HEK293 (cell line): ENCODE data around the gene R3HDM2.
A peak's percentile ranks its signal among the peaks of the same experiment; 100 is the strongest.

ENCODE experiments used
- EGR2 ChIP-seq: fragments of 450-650 bp; formaldehyde crosslinking; IDR thresholded peaks from 2 replicates; pipeline ENCODE4 v1.5.1; 2016; ENCODE audit warnings: low read depth, missing biosample characterization, missing genetic modification characterization
- OVOL3 ChIP-seq: fragments of 450-650 bp; formaldehyde crosslinking; IDR thresholded peaks from 2 replicates; pipeline ENCODE4 v1.5.1; 2016; ENCODE audit warnings: missing biosample characterization, missing genetic modification characterization
- RBAK ChIP-seq: fragments of 450-650 bp; formaldehyde crosslinking; IDR thresholded peaks from 2 replicates; pipeline ENCODE4 v1.5.1; 2016; ENCODE audit warnings: missing biosample characterization, missing genetic modification characterization
- REPIN1 ChIP-seq: fragments of 450-650 bp; formaldehyde crosslinking; IDR thresholded peaks from 2 replicates; pipeline ENCODE4 v1.5.1; 2017; ENCODE audit warnings: missing biosample characterization, missing genetic modification characterization, low read depth
- SP3 ChIP-seq: fragments of 450-650 bp; formaldehyde crosslinking; IDR thresholded peaks from 2 replicates; pipeline ENCODE4 v1.5.1; 2016; ENCODE audit warnings: missing biosample characterization, missing genetic modification characterization
- ZBTB21 ChIP-seq: fragments of 450-650 bp; formaldehyde crosslinking; IDR thresholded peaks from 2 replicates; pipeline ENCODE4 v1.5.1; 2017; ENCODE audit warnings: missing biosample characterization, missing genetic modification characterization
- ZBTB48 ChIP-seq: fragments of 450-650 bp; formaldehyde crosslinking; IDR thresholded peaks from 2 replicates; pipeline ENCODE4 v1.5.1; 2016; ENCODE audit warnings: missing biosample characterization, missing genetic modification characterization
- ZNF121 ChIP-seq: fragments of 450-650 bp; formaldehyde crosslinking; IDR thresholded peaks from 2 replicates; pipeline ENCODE4 v1.5.1; 2016; ENCODE audit warnings: missing biosample characterization, missing genetic modification characterization
- ZNF2 ChIP-seq: fragments of 450-650 bp; formaldehyde crosslinking; IDR thresholded peaks from 2 replicates; pipeline ENCODE4 v1.5.1; 2016; ENCODE audit warnings: missing biosample characterization, missing genetic modification characterization
- ZNF239 ChIP-seq: fragments of 450-650 bp; formaldehyde crosslinking; IDR thresholded peaks from 2 replicates; pipeline ENCODE4 v1.5.1; 2016; ENCODE audit warnings: missing biosample characterization, missing genetic modification characterization
- ZNF248 ChIP-seq: fragments of 450-650 bp; formaldehyde crosslinking; IDR thresholded peaks from 2 replicates; pipeline ENCODE4 v1.5.1; 2017; ENCODE audit warnings: missing biosample characterization, missing genetic modification characterization
- ZNF341 ChIP-seq: fragments of 450-650 bp; formaldehyde crosslinking; IDR thresholded peaks from 2 replicates; pipeline ENCODE4; 2016; ENCODE audit warnings: low read depth, missing biosample characterization, missing genetic modification characterization
- ZNF426 ChIP-seq: fragments of 450-650 bp; formaldehyde crosslinking; IDR thresholded peaks from 2 replicates; pipeline ENCODE4 v1.5.1; 2017; ENCODE audit warnings: missing biosample characterization, missing genetic modification characterization, mild to moderate bottlenecking, inconsistent platforms, moderate library complexity
- ZNF514 ChIP-seq: fragments of 450-650 bp; formaldehyde crosslinking; IDR thresholded peaks from 2 replicates; pipeline ENCODE4 v1.5.1; 2016; ENCODE audit warnings: missing biosample characterization, missing genetic modification characterization
- ZNF544 ChIP-seq: fragments of 450-650 bp; formaldehyde crosslinking; IDR thresholded peaks from 2 replicates; pipeline ENCODE4 v1.5.0; 2017; ENCODE audit warnings: missing biosample characterization, missing genetic modification characterization
- ZNF561 ChIP-seq: fragments of 450-650 bp; IDR thresholded peaks from 2 replicates; pipeline ENCODE4 v1.5.1; 2018; ENCODE audit warnings: missing biosample characterization, missing genetic modification characterization, borderline replicate concordance
- ZNF626 ChIP-seq: fragments of 450-650 bp; sonication (Bioruptor Pico); formaldehyde crosslinking; IDR thresholded peaks from 2 replicates; pipeline ENCODE4 v1.5.1; 2018; ENCODE audit warnings: missing biosample characterization, missing genetic modification characterization, inconsistent platforms
- ZNF776 ChIP-seq: fragments of 450-650 bp; formaldehyde crosslinking; IDR thresholded peaks from 2 replicates; pipeline ENCODE4 v1.5.0; 2017; ENCODE audit warnings: missing biosample characterization, missing genetic modification characterization, borderline replicate concordance
- ZNF785 ChIP-seq: fragments of 450-650 bp; formaldehyde crosslinking; IDR thresholded peaks from 2 replicates; pipeline ENCODE4 v1.5.1; 2016; ENCODE audit warnings: missing biosample characterization, missing genetic modification characterization
- ZNF791 ChIP-seq: fragments of 450-650 bp; formaldehyde crosslinking; IDR thresholded peaks from 2 replicates; pipeline ENCODE4 v1.5.1; 2016; ENCODE audit warnings: missing biosample characterization, missing genetic modification characterization
- TF ChIP-seq, protein P1 (sequence below): fragments of 450-650 bp; formaldehyde crosslinking; IDR thresholded peaks from 2 replicates; pipeline ENCODE4 v1.5.1; 2016; ENCODE audit warnings: missing biosample characterization, missing genetic modification characterization
- TF ChIP-seq, protein P2 (sequence below): fragments of 450-650 bp; formaldehyde crosslinking; IDR thresholded peaks from 2 replicates; pipeline ENCODE4 v1.5.1; 2017; ENCODE audit warnings: missing biosample characterization, missing genetic modification characterization
- TF ChIP-seq, protein P3 (sequence below): fragments of 450-650 bp; formaldehyde crosslinking; IDR thresholded peaks from 2 replicates; pipeline ENCODE4 v1.5.1; 2016; ENCODE audit warnings: missing biosample characterization, missing genetic modification characterization
- TF ChIP-seq, protein P4 (sequence below): fragments of 450-650 bp; formaldehyde crosslinking; IDR thresholded peaks from 2 replicates; pipeline ENCODE4 v1.5.1; 2016; ENCODE audit warnings: missing biosample characterization, missing genetic modification characterization
- TF ChIP-seq, protein P5 (sequence below): fragments of 450-650 bp; formaldehyde crosslinking; IDR thresholded peaks from 2 replicates; pipeline ENCODE4 v1.5.1; 2016; ENCODE audit warnings: missing biosample characterization, missing genetic modification characterization
- TF ChIP-seq, protein P6 (sequence below): fragments of 450-650 bp; formaldehyde crosslinking; IDR thresholded peaks from 2 replicates; pipeline ENCODE4; 2016; ENCODE audit warnings: missing biosample characterization, missing genetic modification characterization

R3HDM2 gene

DNA sequence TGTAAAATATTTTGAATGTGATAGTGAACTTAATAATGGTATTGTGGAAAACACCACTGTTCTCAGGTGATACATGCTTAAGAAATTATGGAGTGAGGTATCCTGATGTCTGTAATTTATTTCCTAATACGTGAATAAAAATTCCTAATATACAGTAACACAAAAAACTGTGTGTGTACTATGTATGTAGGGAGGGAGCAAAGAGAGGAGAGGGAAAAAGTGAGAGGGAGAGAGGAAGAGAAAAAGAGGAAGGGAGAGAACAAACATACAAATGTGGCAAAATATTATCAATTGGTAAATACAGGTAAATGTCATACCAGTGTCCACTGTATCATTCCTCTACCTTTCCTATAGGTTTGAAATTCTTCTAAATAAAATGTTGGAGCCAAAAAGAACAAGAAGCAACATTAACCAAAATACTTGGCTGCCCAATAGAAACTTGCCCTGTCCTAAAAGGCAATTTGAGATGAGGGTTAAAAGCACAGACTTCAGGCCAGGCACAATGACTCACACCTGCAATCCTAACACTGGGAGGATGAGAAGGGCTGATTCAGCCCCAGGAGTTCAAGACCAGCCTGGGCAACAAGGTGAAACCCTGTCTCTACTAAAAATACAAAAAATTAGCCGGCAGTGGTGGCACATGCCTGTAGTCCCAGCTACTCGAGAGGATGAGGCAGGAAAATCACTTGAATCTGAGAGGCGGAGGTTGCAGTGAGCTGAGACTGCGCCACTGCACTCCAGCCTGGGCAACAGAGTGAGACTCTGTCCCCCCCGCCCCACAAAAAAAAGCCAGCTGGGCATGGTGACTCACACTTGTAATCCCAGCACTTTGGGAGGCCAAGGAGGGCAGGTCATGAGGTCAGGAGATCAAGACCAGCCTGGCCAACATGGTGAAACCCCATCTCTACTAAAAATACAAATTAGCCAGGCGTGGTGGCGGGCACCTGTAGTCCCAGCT is 14.5 kb downstream of the R3HDM2 start (continued):
- TF ChIP-seq, protein P1, sequence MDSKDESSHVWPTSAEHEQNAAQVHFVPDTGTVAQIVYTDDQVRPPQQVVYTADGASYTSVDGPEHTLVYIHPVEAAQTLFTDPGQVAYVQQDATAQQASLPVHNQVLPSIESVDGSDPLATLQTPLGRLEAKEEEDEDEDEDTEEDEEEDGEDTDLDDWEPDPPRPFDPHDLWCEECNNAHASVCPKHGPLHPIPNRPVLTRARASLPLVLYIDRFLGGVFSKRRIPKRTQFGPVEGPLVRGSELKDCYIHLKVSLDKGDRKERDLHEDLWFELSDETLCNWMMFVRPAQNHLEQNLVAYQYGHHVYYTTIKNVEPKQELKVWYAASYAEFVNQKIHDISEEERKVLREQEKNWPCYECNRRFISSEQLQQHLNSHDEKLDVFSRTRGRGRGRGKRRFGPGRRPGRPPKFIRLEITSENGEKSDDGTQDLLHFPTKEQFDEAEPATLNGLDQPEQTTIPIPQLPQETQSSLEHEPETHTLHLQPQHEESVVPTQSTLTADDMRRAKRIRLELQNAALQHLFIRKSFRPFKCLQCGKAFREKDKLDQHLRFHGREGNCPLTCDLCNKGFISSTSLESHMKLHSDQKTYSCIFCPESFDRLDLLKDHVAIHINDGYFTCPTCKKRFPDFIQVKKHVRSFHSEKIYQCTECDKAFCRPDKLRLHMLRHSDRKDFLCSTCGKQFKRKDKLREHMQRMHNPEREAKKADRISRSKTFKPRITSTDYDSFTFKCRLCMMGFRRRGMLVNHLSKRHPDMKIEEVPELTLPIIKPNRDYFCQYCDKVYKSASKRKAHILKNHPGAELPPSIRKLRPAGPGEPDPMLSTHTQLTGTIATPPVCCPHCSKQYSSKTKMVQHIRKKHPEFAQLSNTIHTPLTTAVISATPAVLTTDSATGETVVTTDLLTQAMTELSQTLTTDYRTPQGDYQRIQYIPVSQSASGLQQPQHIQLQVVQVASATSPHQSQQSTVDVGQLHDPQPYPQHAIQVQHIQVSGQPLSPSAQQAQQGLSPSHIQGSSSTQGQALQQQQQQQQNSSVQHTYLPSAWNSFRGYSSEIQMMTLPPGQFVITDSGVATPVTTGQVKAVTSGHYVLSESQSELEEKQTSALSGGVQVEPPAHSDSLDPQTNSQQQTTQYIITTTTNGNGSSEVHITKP (tag by site-specific recombination): no peak
- TF ChIP-seq ZNF121 (tag by site-specific recombination): peak; percentile 68; the same call in 1 of the 2 replicates
- no peak for TF ChIP-seq ZNF785
- TF ChIP-seq ZNF776 (tag by site-specific recombination): no peak
- TF ChIP-seq, protein P2, sequence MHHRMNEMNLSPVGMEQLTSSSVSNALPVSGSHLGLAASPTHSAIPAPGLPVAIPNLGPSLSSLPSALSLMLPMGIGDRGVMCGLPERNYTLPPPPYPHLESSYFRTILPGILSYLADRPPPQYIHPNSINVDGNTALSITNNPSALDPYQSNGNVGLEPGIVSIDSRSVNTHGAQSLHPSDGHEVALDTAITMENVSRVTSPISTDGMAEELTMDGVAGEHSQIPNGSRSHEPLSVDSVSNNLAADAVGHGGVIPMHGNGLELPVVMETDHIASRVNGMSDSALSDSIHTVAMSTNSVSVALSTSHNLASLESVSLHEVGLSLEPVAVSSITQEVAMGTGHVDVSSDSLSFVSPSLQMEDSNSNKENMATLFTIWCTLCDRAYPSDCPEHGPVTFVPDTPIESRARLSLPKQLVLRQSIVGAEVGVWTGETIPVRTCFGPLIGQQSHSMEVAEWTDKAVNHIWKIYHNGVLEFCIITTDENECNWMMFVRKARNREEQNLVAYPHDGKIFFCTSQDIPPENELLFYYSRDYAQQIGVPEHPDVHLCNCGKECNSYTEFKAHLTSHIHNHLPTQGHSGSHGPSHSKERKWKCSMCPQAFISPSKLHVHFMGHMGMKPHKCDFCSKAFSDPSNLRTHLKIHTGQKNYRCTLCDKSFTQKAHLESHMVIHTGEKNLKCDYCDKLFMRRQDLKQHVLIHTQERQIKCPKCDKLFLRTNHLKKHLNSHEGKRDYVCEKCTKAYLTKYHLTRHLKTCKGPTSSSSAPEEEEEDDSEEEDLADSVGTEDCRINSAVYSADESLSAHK (tag by site-specific recombination): no peak
- no peak for TF ChIP-seq ZBTB48 (tag by site-specific recombination)
- no peak for TF ChIP-seq ZNF341 (tag by site-specific recombination)
- TF ChIP-seq ZNF239 (tag by site-specific recombination): no peak
- TF ChIP-seq ZNF248 (tag by site-specific recombination): no peak
- no peak for TF ChIP-seq ZNF514 (tag by site-specific recombination)
- no peak for TF ChIP-seq REPIN1 (tag by site-specific recombination)
- TF ChIP-seq ZNF426 (tag by site-specific recombination): no peak
- no peak for TF ChIP-seq ZNF2 (tag by site-specific recombination)
- no peak for TF ChIP-seq OVOL3 (tag by site-specific recombination)
- TF ChIP-seq ZNF561 (tag by site-specific recombination): no peak
- TF ChIP-seq, protein P3, sequence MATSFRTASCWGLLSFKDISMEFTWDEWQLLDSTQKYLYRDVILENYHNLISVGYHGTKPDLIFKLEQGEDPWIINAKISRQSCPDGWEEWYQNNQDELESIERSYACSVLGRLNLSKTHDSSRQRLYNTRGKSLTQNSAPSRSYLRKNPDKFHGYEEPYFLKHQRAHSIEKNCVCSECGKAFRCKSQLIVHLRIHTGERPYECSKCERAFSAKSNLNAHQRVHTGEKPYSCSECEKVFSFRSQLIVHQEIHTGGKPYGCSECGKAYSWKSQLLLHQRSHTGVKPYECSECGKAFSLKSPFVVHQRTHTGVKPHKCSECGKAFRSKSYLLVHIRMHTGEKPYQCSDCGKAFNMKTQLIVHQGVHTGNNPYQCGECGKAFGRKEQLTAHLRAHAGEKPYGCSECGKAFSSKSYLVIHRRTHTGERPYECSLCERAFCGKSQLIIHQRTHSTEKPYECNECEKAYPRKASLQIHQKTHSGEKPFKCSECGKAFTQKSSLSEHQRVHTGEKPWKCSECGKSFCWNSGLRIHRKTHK (tag by site-specific recombination): no peak
- no peak for TF ChIP-seq ZBTB21
- TF ChIP-seq, protein P4, sequence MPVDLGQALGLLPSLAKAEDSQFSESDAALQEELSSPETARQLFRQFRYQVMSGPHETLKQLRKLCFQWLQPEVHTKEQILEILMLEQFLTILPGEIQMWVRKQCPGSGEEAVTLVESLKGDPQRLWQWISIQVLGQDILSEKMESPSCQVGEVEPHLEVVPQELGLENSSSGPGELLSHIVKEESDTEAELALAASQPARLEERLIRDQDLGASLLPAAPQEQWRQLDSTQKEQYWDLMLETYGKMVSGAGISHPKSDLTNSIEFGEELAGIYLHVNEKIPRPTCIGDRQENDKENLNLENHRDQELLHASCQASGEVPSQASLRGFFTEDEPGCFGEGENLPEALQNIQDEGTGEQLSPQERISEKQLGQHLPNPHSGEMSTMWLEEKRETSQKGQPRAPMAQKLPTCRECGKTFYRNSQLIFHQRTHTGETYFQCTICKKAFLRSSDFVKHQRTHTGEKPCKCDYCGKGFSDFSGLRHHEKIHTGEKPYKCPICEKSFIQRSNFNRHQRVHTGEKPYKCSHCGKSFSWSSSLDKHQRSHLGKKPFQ: no peak
- no peak for TF ChIP-seq RBAK (tag by site-specific recombination)
- no peak for TF ChIP-seq SP3 (tag by site-specific recombination)
- TF ChIP-seq ZNF544 (tag by site-specific recombination): no peak
- TF ChIP-seq ZNF791 (tag by site-specific recombination): no peak
- TF ChIP-seq, protein P5, sequence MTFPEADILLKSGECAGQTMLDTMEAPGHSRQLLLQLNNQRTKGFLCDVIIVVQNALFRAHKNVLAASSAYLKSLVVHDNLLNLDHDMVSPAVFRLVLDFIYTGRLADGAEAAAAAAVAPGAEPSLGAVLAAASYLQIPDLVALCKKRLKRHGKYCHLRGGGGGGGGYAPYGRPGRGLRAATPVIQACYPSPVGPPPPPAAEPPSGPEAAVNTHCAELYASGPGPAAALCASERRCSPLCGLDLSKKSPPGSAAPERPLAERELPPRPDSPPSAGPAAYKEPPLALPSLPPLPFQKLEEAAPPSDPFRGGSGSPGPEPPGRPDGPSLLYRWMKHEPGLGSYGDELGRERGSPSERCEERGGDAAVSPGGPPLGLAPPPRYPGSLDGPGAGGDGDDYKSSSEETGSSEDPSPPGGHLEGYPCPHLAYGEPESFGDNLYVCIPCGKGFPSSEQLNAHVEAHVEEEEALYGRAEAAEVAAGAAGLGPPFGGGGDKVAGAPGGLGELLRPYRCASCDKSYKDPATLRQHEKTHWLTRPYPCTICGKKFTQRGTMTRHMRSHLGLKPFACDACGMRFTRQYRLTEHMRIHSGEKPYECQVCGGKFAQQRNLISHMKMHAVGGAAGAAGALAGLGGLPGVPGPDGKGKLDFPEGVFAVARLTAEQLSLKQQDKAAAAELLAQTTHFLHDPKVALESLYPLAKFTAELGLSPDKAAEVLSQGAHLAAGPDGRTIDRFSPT (tag by site-specific recombination): peak; percentile 78; the same call in 1 of the 2 replicates
- no peak for TF ChIP-seq ZNF626 (tag by site-specific recombination)
- TF ChIP-seq EGR2: no peak
- TF ChIP-seq, protein P6, sequence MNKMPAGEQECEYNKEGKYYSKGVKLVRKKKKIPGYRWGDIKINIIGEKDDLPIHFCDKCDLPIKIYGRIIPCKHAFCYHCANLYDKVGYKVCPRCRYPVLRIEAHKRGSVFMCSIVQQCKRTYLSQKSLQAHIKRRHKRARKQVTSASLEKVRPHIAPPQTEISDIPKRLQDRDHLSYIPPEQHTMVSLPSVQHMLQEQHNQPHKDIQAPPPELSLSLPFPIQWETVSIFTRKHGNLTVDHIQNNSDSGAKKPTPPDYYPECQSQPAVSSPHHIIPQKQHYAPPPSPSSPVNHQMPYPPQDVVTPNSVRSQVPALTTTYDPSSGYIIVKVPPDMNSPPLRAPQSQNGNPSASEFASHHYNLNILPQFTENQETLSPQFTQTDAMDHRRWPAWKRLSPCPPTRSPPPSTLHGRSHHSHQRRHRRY (tag by site-specific recombination): no peak
